HG02798 (cell line): ENCODE measurements around the gene SHMT1.
"Not testable (repeated sequence)": the region's sequence is repeated elsewhere in the genome, so short reads cannot be mapped to it uniquely, and the experiment has no call there.

Experiments used
- ATAC-seq: cut with Tn5 transposase; IDR thresholded peaks from one replicate; pipeline ENCODE4 v1.9.1; 2021; ENCODE audit warnings: mild to moderate bottlenecking; ENCODE audit not compliant: unreplicated experiment, poor library complexity

SHMT1 gene

DNA sequence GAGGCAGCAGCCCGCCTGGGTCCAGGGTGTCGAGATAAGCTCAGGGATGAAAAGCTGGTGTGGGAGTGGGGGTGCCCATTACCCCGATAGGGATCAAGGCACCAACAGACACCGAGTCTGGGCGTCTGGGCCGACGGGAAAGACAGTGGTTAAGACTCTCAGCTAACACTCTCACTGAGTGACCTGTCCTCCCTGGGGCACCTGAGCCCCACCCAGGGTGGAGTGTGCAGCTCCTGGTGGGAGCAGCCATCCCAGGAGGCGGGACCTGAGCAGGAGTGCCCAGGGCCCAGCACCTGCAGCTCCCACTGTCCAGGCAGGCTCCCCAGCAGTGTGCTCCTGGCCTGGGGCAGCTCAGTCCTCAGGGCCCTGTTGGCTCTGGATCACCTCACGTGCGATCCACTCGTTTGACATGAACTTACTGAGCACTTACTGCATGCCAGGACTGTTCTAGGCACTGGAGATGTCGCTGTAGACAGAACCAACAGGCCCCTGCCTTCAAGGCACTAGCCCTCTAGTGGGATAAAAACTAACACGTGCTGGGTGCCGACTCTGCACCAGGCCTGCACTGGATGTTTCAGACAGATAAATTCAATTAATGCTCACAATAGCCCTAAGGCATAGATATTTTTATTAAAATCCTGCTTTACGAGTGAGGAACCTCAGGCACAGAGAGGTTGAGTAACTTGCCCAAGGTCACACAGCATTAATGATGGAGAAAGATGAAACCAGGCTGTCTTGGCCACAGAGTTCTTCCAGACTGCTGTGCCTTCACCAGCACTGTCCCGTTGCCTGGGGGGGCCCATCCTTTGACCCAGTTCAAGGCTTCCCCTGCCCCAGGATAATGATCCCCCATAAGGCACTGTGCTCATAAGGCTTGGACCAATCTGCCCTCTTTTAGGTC lies 16.1 kb upstream of the SHMT1 start:
- no peak for ATAC-seq

DNA sequence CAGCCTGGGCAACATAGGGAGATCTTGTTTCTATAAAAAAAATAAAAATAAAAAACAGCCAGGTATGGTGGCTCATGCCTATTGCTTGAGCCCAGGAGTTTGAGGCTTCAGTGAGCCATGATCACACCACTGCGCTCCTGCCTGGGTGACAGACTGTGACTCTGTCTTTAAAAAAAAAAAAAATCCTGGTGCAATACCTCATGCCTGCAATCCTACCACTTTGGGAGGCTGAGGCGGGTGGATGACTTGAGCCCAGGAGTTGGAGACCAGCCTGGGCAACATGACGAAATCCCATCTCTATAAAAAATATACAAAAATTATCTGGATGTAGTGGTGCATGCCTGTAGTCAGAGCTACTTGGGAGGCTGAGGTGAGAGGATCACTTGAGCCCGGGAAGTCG lies 15.3 kb upstream of the SHMT1 start:
- not testable (repeated sequence) for ATAC-seq

DNA sequence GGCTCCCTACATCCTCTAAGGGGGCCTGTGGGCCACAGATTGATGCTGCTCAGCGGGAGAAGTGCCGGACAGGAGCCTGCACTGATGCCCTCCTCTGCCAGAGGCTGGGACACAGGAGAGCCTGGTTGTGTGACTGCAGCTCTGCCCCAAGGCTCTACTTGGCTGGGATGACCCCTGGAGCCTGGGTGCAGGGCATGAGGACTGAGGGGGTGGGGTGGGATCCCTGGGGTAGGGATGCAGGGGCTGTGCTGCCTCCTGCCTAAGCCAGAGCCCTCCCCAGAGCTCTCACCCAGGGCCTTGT lies 14.8 kb upstream of the SHMT1 start:
- ATAC-seq = no peak

DNA sequence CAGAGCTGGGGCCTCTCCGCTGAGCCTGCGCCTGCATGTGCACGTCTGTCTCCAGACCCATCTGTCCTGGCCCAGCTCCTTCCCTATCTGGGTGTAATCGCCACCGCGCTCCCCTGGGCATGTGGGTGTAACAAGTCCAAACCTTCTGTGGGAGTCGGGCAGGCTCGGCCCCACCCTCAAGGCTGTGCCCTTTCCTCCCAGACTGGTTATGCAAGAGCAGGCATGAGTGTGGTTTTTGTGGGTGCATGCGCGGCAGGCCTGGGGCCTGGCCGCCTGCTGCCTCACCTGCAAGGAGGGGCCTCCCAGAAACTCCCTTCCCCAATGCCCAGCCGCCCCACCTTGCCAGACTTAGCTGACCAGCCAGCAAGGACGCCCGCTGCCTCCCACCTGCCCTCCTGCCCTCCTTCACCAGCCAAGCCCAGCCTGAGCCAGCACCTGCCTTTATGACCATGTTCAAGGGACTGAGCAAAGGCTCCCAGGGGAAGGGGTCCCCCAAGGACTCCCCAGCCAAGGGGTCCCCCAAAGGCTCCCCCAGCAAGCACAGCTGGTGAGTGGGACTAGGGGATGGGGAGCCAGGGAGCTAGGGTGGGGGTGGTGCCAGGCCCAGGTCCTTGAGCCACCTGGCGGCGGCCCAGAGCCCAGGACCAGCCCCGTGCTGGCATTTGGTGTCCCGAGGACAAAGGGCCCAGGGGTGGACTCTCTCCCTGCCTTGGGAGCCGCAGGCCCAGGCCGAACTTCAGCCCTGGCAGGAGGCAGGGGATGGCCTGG lies 14.3 kb upstream of the SHMT1 start, which contains the start of gene EVPLL:
EVPLL (plus strand) TSS at position 342 of the 768 bp plus-strand sequence. CDS start 3,160 bp downstream, outside the sequence.
- ATAC-seq = no peak

DNA sequence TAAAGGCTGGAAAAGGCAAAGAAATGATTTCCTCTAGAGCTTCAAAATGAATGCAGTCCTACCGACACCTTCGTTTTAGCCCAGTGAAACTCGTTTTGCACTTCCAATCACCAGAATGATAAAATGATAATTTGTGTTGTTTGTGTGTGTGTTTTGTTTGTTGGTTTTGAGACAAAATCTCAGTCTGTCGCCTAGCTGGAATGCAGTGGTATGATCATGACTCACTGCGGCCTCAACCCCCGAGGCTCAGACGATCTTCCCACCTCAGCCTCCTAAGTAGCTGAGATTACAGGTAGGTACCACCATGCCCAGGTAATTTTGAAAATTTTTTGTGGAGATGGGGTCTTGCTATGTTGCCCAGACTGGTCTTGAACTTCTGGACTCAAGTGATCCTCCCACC lies 10.9 kb upstream of the SHMT1 start:
- no peak for ATAC-seq

DNA sequence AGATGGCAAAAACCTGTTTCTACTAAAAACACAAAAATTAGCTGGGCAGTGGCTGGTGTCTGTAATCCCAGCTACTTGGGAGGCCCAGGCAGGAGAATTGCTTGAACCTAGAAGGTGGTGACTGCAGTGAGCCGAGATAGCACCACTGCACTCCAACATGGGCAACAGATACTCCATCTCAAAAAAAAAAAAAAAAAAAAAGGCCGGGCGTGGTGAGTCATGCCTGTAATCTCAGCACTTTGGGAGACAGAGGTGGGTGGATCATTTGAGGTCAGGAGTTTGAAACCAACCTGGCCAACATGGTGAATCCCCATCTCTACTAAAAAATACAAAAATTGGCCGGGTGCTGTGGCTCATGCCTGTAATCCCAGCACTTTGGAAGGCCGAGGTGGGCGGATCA lies 9.8 kb upstream of the SHMT1 start:
- not testable (repeated sequence) for ATAC-seq

DNA sequence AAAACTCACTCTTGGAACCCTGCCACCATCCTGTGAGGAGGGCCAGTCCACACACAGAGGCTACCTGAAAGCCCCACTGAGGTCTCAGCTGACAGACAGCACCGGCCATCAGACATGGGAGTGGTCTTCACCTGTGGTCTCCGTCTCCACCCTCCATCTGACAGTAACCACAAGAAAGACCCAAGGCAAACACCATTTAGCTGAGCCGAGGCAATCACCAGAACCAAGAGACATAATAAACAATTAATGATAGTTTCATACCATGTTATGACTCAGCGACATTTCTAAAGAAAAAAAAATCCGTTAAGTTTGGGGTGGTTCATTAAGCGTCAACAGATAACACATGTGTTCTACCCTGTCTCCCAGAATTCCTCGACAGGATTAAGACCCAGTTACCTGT lies 8.1 kb upstream of the SHMT1 start:
- no peak for ATAC-seq

DNA sequence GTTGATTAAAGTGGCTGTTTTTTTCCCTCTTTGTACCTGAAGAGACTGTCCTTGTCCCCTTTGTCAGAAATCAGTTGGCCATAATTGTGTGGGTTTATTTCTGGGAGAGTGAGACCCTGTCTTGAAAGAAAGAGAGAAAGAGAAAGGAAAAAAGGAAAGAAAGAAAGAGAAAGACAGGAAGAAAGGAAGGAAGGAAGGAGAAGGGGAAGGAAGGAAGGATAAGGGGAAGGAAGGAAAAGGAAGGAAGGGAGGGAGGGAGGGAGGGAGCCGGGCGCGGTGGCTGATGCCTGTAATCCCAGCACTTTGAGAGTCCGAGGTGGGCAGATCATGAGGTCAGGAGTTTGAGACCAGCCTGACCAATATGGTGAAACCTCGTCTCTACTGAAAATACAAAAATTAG lies 7.4 kb upstream of the SHMT1 start:
- ATAC-seq = no peak

DNA sequence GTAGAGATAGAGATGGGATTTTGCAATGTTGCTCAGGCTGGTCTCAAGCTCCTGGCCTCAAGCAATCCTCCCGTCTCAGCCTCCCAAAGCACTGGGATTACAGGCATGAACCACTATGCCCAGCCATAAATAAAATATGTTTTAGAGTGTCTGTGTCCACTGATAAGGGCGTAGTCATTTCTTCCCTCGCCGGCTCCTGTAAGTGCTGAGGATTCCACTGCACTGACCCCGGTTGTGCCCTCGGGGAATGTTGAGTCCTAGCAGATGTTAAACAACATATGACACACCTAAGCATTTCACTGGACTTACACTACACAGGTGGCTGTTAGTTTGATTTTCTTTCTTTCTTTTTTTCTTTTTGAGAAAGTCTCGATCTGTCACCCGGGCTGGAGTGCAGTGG lies 5.6 kb upstream of the SHMT1 start:
- ATAC-seq = no peak

DNA sequence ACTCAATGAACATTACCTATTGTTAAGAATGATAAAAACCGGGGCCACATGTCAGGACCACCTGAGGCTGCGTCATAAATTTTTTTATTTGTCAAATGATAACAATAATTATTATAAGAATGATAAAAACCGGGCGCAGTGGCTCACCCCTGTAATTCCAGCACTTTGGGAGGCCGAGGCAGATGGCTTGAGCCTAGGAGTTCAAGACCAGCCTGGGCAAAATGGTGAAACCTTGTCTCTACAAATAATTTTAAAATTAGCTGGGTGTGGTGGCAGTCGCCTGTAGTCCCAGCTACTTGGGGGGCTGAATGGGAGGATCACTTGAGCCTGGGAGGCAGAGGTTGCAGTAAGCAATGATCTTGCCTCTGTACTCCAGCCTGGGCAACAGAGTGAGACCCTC lies 816 bp upstream of the SHMT1 start:
- no peak for ATAC-seq

DNA sequence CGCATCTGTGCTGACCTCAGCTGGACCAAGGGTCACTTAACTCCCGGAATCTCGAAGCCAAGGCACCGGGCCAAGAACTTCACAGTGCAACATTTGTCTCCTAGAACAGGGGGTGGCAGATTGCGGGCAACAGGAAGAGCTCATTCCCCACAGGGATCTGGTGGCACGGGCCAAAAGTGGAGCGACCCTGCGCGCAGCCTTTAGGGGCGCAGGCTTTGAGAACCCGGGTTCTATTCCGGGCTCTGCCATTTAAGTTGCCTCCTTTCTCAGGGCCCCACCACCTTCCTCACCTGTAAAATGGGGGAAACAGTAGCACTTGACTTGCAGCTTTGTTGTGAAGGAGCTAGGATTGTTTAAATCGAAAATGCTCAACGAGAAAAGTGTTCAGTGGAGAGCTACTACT lies 651 bp downstream of the SHMT1 start:
- no peak for ATAC-seq

DNA sequence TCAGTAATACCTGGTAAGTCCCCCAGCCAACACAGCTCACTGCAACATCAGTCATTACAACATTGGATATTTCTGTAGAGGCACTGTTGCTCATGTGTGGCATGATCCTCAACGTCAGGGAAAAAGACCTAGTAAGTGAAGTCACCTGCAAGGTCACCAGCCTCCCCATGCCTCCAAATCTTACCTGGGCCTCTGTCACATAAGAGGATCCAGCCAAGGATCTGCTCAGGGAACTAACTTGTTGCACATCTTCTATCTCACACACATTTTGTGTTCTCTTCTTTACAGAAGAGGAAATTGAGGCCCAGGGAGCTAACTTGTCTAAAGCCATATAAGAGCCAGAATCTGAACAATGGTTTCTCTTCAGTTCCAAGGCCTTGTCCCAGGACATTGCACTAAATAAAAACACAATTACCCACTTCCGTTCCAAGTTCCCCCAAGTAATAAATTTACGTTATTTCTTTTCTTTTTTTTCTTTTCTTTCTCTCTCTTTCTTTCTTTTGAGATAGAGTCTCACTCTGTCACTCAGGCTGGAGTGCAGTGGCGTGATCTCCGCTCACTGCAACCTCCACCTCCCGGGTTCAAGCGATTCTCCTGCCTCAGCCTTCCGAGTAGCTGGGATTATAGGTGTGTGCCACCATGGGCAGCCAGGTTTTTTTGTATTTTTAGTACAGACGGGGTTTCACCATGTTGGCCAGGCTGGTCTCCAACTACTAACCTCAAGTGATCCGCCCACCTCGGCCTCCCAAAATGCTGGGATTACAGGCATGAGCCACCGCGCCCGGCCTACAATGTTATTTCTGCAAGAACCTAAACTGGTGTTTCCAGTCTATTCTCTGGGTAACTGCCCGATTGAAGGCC lies 1.3 kb downstream of the SHMT1 start:
- no peak for ATAC-seq

DNA sequence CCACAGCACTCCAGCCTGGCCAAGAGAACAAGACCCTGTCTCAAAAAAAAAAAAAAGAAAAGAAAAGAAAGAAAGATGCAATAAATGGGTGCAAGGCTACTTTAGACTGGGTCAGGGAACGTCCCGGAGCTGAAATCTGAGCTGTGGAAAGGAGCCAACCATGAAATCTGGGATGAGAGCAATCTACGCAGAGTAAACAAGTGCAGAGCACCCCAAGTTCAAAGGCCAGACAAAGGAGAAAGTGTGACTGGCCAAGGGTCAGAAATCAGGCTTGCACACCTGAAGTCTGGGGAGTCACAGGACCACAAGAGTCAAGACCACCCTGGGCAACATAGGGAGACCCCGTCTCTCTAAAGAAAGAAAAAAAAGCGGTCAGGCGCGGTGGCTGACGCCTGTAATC lies 2.8 kb downstream of the SHMT1 start:
- ATAC-seq = no peak

DNA sequence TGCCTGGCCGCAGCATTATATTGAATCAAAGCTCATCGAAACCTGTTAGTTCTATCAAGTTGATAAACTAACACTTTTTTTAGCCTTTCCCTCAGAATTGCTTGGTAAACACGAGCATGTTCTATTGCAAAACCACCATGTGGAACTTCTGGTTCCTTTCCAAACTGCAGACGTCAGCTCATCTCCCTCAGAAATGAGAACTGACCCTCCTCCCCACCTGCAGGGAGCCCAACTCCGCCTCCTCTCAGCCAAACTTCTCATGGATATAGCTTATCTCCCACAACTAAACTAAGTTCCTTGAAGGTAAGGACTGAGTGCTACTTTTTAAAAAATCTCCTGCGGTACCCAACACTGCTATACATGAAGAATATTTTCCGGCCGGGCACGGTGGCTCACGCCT lies 6.7 kb downstream of the SHMT1 start:
- no peak for ATAC-seq

DNA sequence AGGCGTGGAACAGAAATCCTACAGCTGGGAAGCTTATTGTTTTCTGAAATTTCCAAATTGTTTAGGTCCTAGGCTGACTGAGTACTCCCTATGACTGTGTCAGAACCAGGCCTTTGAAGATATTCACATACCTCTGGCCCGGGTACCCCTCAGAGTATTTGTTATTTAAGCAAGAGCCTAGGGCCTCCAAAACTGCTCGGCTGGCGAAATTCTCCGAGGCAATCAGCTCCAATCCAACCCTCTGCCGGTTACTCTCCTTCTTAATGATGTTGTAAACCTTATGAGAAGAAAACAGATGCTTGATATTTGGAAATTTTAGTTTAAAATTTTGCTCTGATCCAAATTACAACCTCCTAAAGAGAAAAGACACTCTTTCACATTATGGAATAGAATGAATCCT lies 9.8 kb downstream of the SHMT1 start:
- no peak for ATAC-seq

DNA sequence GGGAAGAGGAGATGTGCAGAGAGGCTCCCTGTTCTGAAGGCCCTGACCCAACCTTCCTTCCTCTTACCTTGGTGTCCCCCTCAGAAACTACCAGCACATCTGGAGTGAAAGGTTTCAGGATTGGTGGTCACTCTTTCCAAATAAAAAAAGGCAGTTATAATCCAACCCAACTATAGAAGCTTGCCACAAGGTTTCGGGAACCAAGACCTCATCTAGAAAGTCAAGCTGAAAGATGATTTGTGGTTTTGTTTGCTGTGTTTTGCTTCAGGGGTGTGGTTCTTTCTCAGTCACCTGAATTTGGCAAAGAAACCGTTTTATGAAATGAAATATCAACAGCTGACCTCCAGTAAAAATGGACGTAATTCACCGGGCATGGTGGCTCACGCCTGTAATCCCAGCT lies 19.3 kb downstream of the SHMT1 start:
- ATAC-seq = no peak

DNA sequence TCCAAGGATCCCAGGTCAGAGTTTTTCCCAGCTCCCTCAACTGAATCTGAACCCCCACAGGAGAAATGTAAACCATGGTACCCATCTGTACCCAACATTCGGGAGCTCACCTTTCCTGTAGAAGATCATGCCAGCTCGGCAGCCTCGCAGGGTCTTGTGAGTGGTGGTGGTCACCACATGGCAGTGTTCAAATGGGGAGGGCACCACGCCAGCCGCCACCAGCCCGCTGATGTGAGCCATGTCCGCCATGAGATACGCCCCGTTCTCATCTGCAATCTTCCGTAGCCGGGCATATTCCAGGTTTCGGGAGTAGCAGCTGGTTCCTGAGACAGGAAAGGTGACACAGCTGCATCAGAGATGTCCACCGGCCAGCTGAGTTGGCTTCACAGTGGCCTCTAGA lies 23.4 kb downstream of the SHMT1 start:
- ATAC-seq = no peak

DNA sequence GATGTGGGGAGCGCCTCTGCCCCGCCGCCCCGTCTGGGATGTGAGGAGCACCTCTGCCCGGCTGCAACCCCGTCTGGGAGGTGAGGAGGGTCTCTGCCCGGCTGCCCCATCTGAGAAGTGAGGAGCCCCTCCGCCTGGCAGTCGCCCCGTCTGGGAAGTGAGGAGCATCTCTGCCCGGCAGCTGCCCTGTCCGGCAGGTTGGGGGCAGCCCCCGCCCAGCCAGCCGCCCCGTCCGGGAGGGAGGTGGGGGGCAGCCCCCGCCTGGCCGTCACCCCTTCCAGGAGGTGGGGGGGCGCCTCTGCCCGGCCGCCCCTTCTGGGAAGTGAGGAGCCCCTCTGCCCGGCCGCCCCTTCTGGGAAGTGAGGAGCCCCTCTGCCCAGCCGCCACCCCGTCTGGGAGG lies 25.2 kb downstream of the SHMT1 start:
- ATAC-seq = not testable (repeated sequence)

DNA sequence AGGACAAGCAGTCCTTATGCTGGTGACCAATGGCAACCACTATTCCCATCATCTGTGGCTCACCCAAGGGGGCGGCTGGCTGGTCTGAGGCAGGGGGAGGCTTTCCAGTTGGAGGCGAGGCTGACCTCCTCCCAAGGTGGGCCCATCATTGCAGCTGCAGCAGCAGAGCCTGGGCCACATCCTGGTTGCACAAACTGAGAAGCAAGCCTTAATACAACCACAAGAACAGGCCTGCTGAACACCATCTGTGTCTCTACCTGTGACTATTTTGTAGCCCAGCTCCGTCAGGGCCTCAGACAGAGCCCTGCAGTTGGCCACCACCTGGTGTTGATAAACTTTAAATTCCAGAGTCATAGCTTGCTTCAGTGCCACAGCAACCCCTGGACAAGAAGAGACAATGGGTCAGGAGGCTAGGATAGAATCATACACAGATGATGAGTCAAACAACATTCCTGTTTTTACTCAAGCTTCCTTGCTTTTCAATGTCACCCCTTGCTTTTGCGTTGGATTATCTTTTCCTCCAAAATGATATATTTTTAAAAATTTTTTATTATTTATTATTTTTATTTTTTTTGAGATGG lies 30.4 kb downstream of the SHMT1 start:
- no peak for ATAC-seq

DNA sequence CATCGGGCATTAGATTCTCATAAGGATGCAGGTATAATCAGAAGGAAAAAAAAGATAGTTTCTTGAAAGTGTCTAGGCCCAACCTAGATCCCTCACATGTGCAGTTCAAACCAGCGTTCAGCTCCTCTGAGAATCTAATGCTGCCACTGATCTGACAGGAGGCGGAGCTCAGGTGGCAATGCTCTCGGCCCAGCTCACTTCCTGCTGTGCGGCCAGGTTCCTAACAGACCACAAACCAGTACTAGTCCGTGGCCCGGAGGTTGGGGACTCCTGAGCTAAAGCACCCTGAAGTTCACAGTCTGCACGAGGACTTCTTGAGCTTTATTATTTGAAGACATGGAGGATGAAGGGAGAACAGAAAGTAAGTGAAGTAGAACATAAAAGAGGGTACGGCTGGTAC lies 31.5 kb downstream of the SHMT1 start:
- ATAC-seq = no peak
